Testis (tissue), 3 donors: ENCODE measurements around the gene AGR3. TPM values are rescaled to one million over a fixed set of nuclear protein-coding genes. Genes with fewer than 3 reads are reported as not detected.

Source experiments
- DNase-seq: peaks from one replicate; pipeline ENCODE4 v3.0.0-alpha.2; 2019
- H3K27ac ChIP-seq, 2 donors: fragments of 200-600 bp; sonication (generic); one replicate each; pipeline ENCODE4 v1.5.1; 2019
- H3K27me3 ChIP-seq: fragments of 200-600 bp; sonication (generic); one replicate; pipeline ENCODE4 v1.5.1; 2019
- H3K36me3 ChIP-seq: fragments of 200-600 bp; sonication (generic); one replicate; pipeline ENCODE4 v1.5.1; 2017; ENCODE audit warnings: low read depth; ENCODE audit errors: missing control alignments
- H3K4me1 ChIP-seq: fragments of 200-600 bp; sonication (generic); one replicate; pipeline ENCODE4 v1.5.1; 2019
- H3K4me3 ChIP-seq, 2 donors: fragments of 200-600 bp; sonication (generic); one replicate each; pipeline ENCODE4 v1.5.1; 2017 to 2019
- H3K9me3 ChIP-seq: fragments of 200-600 bp; sonication (generic); one replicate; pipeline ENCODE4 v1.5.1; 2017
- POLR2A ChIP-seq: fragments of 450-650 bp; IDR thresholded peaks from one replicate; pipeline ENCODE4 v1.6.1; 2017; ENCODE audit warnings: antibody characterized with exemption, mild to moderate bottlenecking, moderate library complexity
- WGBS, 2 donors: methylation state at CpG; one replicate each; pipeline ENCODE4 v1.1.5; 2018; 5-methylcytosine and 5-hydroxymethylcytosine counted together
- intact Hi-C: fragments of 100-400 bp; cut with DNase I; formaldehyde crosslinking; loops from one replicate; pipeline ENCODE4 v1.15.1; 2023; ENCODE audit warnings: low total_unique reads
- polyA plus RNA-seq: library from polyadenylated mRNA; stranded (reverse); fragments of 350-450 nt; fragmentation: Illumina TruSeq; extraction: RNeasy Lipid Tissue Mini Kit (QIAGEN cat#74804); gene quantifications from one replicate; pipeline ENCODE4 v1.2.3, GENCODE V29; 2014; ENCODE audit warnings: low read depth, low replicate concordance; ENCODE audit not compliant: insufficient read depth
- total RNA-seq, 2 donors: library from RNA; depleted of rRNA; stranded (reverse); fragments of >200 nt; gene quantifications; one replicate each; pipeline ENCODE4 v1.2.3, GENCODE V29; 2016
- TF ChIP-seq, protein P1 (sequence below), 3 experiments: fragments of 450-650 bp in 2 of 3; fragments of 200-600 bp in 1 of 3; sonication (generic) in 1 of 3; IDR thresholded peaks; one replicate each; pipeline ENCODE4 v1.5.1; 2016 to 2019; ENCODE audit warnings: antibody characterized with exemption in 3 of 3, mild to moderate bottlenecking in 2 of 3, moderate library complexity in 1 of 3

AGR3 gene
- total and polyA plus RNA-seq, 3 donors from 2014 or later = 2.0 TPM; not detected in 2

DNA sequence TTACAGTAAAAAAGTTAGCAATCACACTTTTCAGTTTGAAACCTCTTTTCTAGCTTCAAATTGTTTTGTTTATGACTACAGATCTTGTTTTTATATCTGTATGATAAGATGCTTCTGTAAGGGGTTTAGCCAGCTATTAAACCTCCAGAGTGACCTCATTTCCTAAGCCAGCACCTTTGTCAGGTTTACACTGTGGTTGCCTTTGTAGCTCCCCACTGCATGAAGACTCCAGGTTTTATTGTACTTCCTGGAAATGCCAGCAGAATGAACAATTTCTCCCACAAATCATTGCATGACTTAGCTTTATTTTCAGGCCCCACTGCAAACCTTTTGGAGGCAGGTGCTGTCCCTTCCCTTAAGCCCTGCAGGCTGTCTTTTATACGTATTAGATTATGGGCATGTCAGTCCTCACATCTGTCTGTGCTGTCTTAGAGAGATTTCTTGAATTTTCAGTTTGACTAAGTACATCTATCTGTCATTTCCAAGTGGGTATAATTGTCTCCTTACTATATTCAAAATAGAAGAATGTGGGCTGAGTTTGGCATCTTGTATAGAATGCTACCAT lies 8.2 kb upstream of the AGR3 start:
- intact Hi-C loops = no loop called here
- Histone ChIP-seq H3K4me1 (no peaks in the 10 kb centered on the region), H3K4me3 (no peak overlapping the region), H3K27me3 (no peaks in the 10 kb centered on the region), H3K27ac (no peak overlapping the region), H3K36me3 (no peaks in the 10 kb centered on the region), H3K9me3 (no peaks in the 10 kb centered on the region)
- WGBS, 2 donors = 83 to 89% methylated on average over 1 of the region's 1 CpG
- no peak for DNase-seq
- no peak for TF ChIP-seq POLR2A
- TF ChIP-seq, protein P1, sequence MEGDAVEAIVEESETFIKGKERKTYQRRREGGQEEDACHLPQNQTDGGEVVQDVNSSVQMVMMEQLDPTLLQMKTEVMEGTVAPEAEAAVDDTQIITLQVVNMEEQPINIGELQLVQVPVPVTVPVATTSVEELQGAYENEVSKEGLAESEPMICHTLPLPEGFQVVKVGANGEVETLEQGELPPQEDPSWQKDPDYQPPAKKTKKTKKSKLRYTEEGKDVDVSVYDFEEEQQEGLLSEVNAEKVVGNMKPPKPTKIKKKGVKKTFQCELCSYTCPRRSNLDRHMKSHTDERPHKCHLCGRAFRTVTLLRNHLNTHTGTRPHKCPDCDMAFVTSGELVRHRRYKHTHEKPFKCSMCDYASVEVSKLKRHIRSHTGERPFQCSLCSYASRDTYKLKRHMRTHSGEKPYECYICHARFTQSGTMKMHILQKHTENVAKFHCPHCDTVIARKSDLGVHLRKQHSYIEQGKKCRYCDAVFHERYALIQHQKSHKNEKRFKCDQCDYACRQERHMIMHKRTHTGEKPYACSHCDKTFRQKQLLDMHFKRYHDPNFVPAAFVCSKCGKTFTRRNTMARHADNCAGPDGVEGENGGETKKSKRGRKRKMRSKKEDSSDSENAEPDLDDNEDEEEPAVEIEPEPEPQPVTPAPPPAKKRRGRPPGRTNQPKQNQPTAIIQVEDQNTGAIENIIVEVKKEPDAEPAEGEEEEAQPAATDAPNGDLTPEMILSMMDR (IDR thresholded peaks at IDR 0.05) = no peak

DNA sequence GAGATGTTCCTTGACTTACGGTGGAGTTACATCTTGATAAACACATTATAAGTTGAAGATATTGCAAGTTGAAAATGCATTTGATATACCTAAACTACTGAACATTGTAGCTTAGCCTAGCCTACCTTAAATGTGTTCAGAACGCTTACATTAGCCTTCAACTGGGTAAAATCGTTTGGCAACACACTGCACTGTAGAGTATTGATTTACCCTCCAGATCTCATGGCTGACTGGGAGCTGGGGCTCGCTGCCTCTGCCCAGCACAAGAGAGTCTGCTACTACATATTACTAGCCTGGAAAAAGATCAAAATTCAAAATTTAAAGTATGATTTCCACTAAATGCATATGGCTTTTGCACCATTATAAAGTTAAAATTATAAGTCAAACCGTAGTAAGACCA lies 7.5 kb upstream of the AGR3 start:
- TF ChIP-seq, protein P1 (IDR thresholded peaks at IDR 0.05) = no peak
- no peak for TF ChIP-seq POLR2A
- Histone ChIP-seq H3K27me3 (no peaks in the 10 kb centered on the region), H3K4me3 (no peak overlapping the region), H3K9me3 (no peaks in the 10 kb centered on the region), H3K36me3 (no peaks in the 10 kb centered on the region), H3K4me1 (no peaks in the 10 kb centered on the region), H3K27ac (no peak overlapping the region)
- no peak for DNase-seq
- intact Hi-C loops = no loop called here
- 90 to 92% methylated on average over 5 of the region's 5 CpGs for WGBS, 2 donors

DNA sequence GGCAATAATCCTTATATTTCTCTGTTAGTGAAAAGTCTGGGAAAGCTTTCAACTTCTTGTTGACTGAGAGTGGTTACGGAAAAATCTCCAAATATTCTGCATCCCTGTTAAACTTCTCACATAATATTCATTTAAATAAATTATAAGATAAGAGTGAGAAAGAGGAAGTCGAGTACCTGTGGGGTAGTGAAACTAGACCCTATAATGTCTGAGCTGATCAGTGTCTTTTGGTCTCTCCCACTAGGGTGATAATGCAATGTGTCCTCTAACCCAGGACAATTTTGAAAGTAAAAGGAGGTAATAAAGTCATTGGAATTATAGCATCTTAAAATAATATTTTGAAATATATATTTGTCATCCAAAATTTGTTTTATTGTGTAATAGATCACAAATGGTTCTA lies 2.1 kb upstream of the AGR3 start:
- no peaks in the 10 kb centered on the region for H3K27me3 ChIP-seq
- H3K4me1 ChIP-seq = no peaks in the 10 kb centered on the region
- H3K4me3 ChIP-seq = no peak overlapping the region
- WGBS, 2 donors = 84% methylated on average over 2 of the region's 2 CpGs
- TF ChIP-seq, protein P1 (IDR thresholded peaks at IDR 0.05) = no peak
- no peak for TF ChIP-seq POLR2A
- H3K36me3 ChIP-seq = no peaks in the 10 kb centered on the region
- DNase-seq = no peak
- H3K9me3 ChIP-seq = no peaks in the 10 kb centered on the region
- H3K27ac ChIP-seq = no peak overlapping the region
- intact Hi-C loops = no loop called here

DNA sequence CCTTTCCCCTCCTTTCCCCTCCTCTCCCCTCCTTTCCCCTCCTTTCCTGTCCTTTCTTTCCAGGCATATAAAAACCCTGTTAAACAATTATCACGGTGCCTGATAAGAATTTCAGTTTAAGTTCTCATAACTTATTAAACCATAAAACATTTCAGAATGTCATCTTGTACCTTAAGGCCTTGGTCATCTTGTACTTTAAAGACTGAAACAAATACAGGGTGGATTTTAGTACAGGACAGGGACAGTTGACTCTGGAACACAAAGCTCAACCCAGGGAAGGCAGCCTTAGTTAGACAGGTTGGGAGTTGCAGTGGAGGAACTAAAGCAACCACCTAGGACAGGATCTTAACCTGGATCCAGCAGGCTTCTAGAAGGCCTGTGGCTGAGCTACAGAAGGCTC lies 1.2 kb downstream of the AGR3 start:
- Histone ChIP-seq H3K27me3 (no peaks in the 10 kb centered on the region), H3K4me3 (no peak overlapping the region), H3K4me1 (no peaks in the 10 kb centered on the region), H3K9me3 (no peaks in the 10 kb centered on the region), H3K36me3 (no peaks in the 10 kb centered on the region), H3K27ac (no peak overlapping the region)
- intact Hi-C loops = no loop called here
- no peak for DNase-seq
- TF ChIP-seq, protein P1 (IDR thresholded peaks at IDR 0.05) = no peak
- no peak for TF ChIP-seq POLR2A
- 36 to 83% methylated on average over 1 of the region's 1 CpG for WGBS, 2 donors

DNA sequence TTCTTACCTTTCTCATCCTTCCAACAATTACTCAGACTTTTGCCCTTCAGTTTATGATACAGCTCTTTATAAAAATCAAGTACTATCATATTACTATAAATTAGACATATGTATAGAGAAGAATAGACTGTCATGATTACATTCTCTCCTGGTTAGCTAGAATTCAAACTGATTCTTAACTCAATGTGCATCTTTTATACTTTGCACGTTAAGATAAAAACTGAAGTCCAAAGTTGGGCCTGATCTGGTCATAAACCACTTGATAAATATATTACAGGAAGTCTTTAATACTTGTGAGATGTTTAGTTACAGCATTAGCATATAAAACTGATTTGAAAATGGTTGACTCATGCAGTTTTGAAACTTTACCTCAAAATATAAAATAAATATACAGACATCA lies 2.6 kb downstream of the AGR3 start:
- H3K4me1 ChIP-seq = no peaks in the 10 kb centered on the region
- intact Hi-C loops = no loop called here
- H3K4me3 ChIP-seq = no peak overlapping the region
- H3K36me3 ChIP-seq = no peaks in the 10 kb centered on the region
- H3K27me3 ChIP-seq = no peaks in the 10 kb centered on the region
- WGBS, 2 donors = 89 to 93% methylated on average over 1 of the region's 1 CpG
- TF ChIP-seq, protein P1 (IDR thresholded peaks at IDR 0.05) = no peak
- TF ChIP-seq POLR2A = no peak
- DNase-seq = no peak
- H3K27ac ChIP-seq = no peak overlapping the region
- no peaks in the 10 kb centered on the region for H3K9me3 ChIP-seq
